Neural cell (in vitro differentiated cells): ENCODE measurements around the gene RPL36. TPM values are rescaled to one million over a fixed set of nuclear protein-coding genes. Genes with fewer than 3 reads are reported as not detected.

Experiments used
- H2AFZ ChIP-seq: fragments of 200-600, 300-800 bp; sonication (generic), shearing (Covaris generic); 2 replicates; pipeline ENCODE4 v1.6.0; 2014; ENCODE audit warnings: low read depth, mild to moderate bottlenecking, antibody characterized with exemption, low read length, moderate library complexity
- H3F3A ChIP-seq: fragments of 200-600 bp; shearing (Covaris generic); 2 replicates; pipeline ENCODE4 v1.6.1; 2016; ENCODE audit warnings: mild to moderate bottlenecking, moderate library complexity, mixed read lengths, antibody characterized with exemption, low read length; ENCODE audit not compliant: insufficient read depth, poor library complexity, severe bottlenecking
- H3K27ac ChIP-seq: fragments of 200-600, 300-800 bp; sonication (generic), shearing (Covaris generic); 2 replicates; pipeline ENCODE4 v1.5.1; 2014; ENCODE audit warnings: mild to moderate bottlenecking, low read length, moderate library complexity
- H3K27me3 ChIP-seq: fragments of 300-800, 200-600 bp; sonication (generic), shearing (Covaris generic); 2 replicates; pipeline ENCODE4 v1.6.0; 2014; ENCODE audit warnings: mild to moderate bottlenecking, low read depth, low read length, moderate library complexity; ENCODE audit not compliant: insufficient read depth
- H3K36me3 ChIP-seq: fragments of 300-800, 200-600 bp; sonication (generic), shearing (Covaris generic); 2 replicates; pipeline ENCODE4 v1.5.1; 2014; ENCODE audit warnings: mild to moderate bottlenecking, antibody characterized with exemption, low read length, moderate library complexity; ENCODE audit not compliant: insufficient read depth
- H3K4me2 ChIP-seq: fragments of 300-800, 200-600 bp; sonication (generic), shearing (Covaris generic); 2 replicates; pipeline ENCODE4 v1.6.0; 2014; ENCODE audit warnings: mild to moderate bottlenecking, low read length
- H3K4me3 ChIP-seq: fragments of 300-800, 200-600 bp; sonication (generic), shearing (Covaris generic); 2 replicates; pipeline ENCODE4 v1.5.1; 2014; ENCODE audit warnings: mild to moderate bottlenecking, low read length, moderate library complexity
- H3K79me2 ChIP-seq: fragments of 200-600 bp; shearing (Covaris generic); replicated peaks from 2 replicates; pipeline ENCODE4 v1.6.0; 2014; ENCODE audit warnings: mild to moderate bottlenecking, low read length, moderate library complexity; ENCODE audit not compliant: insufficient read depth
- H3K9ac ChIP-seq: fragments of 300-800, 200-600 bp; sonication (generic), shearing (Covaris generic); 2 replicates; pipeline ENCODE4 v1.6.1; 2016; ENCODE audit warnings: mild to moderate bottlenecking, low read length, mixed read lengths
- H3K9me2 ChIP-seq: fragments of 200-600 bp; shearing (Covaris generic); 2 replicates; pipeline ENCODE4 v1.6.1; 2016; ENCODE audit warnings: mild to moderate bottlenecking, low read length, mixed read lengths; ENCODE audit not compliant: insufficient read depth
- H3K9me3 ChIP-seq: fragments of 200-600, 300-800 bp; sonication (generic), shearing (Covaris generic); 2 replicates; pipeline ENCODE4 v1.6.1; 2016; ENCODE audit warnings: mild to moderate bottlenecking, mixed run types, low read length, moderate library complexity, mixed read lengths
- H4K20me1 ChIP-seq: fragments of 200-600 bp; shearing (Covaris generic); 2 replicates; pipeline ENCODE4 v1.6.1; 2016; ENCODE audit warnings: mild to moderate bottlenecking, mixed run types; ENCODE audit not compliant: insufficient read depth
- EP300 ChIP-seq: fragments of 450-650 bp; conservative IDR thresholded peaks from 2 replicates; pipeline ENCODE4 v1.6.1; 2014; ENCODE audit warnings: antibody characterized with exemption, mild to moderate bottlenecking, moderate library complexity; ENCODE audit not compliant: poor library complexity, severe bottlenecking
- EZH2 ChIP-seq: fragments of 200-600, 300-800 bp; shearing (Covaris generic), sonication (generic); IDR thresholded peaks from 2 replicates; pipeline ENCODE4 v1.6.1; 2014; ENCODE audit warnings: antibody characterized with exemption, low read length, borderline replicate concordance, mild to moderate bottlenecking; ENCODE audit not compliant: insufficient read depth, poor library complexity, severe bottlenecking
- MXI1 ChIP-seq: fragments of 450-650 bp; conservative IDR thresholded peaks from 2 replicates; pipeline ENCODE4 v1.6.1; 2014; ENCODE audit warnings: antibody characterized with exemption, mild to moderate bottlenecking; ENCODE audit not compliant: poor library complexity, severe bottlenecking
- POLR2AphosphoS5 ChIP-seq: IDR thresholded peaks from 2 replicates; pipeline ENCODE4 v1.6.1; 2012
- RAD21 ChIP-seq: fragments of 450-650 bp; conservative IDR thresholded peaks from 2 replicates; pipeline ENCODE4 v1.6.1; 2014; ENCODE audit warnings: antibody characterized with exemption, mild to moderate bottlenecking, moderate library complexity
- SMC3 ChIP-seq: fragments of 450-650 bp; conservative IDR thresholded peaks from 2 replicates; pipeline ENCODE4 v1.6.1; 2014; ENCODE audit warnings: antibody characterized with exemption, mild to moderate bottlenecking, moderate library complexity; ENCODE audit not compliant: poor library complexity
- TAF1 ChIP-seq: IDR thresholded peaks from 2 replicates; pipeline ENCODE4 v1.6.1; 2012; ENCODE audit warnings: low read depth
- polyA plus RNA-seq: library from polyadenylated mRNA; depleted of rRNA; stranded (reverse); fragments of >200 nt; gene quantifications from 2 replicates; pipeline ENCODE4 v1.2.3, GENCODE V29; 2014
- TF ChIP-seq, protein P1 (sequence below): fragments of 450-650 bp; IDR thresholded peaks from 2 replicates; pipeline ENCODE4 v1.5.1; 2014; ENCODE audit warnings: antibody characterized with exemption, mild to moderate bottlenecking, moderate library complexity; ENCODE audit not compliant: poor library complexity, severe bottlenecking
- TF ChIP-seq, protein P2 (sequence below): IDR thresholded peaks from 2 replicates; pipeline ENCODE4 v1.6.1; 2012; ENCODE audit warnings: borderline replicate concordance

The RPL36 gene
- polyA plus RNA-seq, 1 donor from 2014 or later = 358 TPM

DNA sequence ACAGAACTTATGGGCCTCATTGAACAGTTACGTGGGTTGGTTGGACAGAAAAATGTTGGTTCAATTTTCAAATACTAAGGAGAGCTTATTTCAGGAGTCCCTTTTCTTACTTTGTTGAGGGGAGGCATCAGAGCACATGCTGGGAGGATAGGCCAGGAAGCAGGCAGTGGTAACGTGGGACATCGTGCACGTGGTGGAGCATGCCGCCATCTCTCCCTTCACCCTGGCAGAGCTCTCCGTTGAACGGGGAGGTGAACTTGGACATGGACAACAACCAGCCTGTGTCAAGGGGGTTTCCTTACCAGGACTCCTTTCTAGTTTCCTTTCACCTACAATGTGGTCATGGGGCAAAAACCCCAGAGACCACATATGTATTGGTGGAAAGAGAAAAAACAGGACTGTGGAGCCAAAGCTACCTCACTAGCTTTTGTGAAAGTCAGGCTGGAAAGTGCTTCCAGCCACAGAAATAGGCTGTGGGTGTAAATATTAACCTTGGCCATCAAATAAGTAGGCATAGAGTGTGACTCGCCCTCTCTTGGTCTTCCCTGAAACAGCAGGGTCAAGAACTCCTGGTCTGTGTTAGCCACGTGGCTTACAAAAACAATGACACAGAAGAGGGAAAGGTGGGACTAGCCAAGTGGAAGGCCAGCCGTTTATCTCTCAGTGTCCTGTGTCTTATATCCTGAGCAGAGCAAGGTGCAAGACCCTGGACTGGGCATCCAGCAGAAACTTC is 24.1 kb upstream of the RPL36 start:
- H3K4me3 ChIP-seq = no peak overlapping the region
- H3K36me3 ChIP-seq = peaks cover 10% of the 10 kb centered on the region
- no peak overlapping the region for H3K27ac ChIP-seq
- H2AFZ ChIP-seq = no peak overlapping the region
- no peaks in the 10 kb centered on the region for H3K27me3 ChIP-seq
- no peak overlapping the region for H3K4me2 ChIP-seq
- no peaks in the 10 kb centered on the region for H4K20me1 ChIP-seq
- no peaks in the 10 kb centered on the region for H3K9me2 ChIP-seq
- no peaks in the 10 kb centered on the region for H3F3A ChIP-seq
- H3K9me3 ChIP-seq = no peaks in the 10 kb centered on the region
- no peak for TF ChIP-seq POLR2AphosphoS5
- no peak for TF ChIP-seq EP300
- no peak for TF ChIP-seq MXI1
- H3K79me2 ChIP-seq = no peaks in the 10 kb centered on the region
- H3K9ac ChIP-seq = no peak overlapping the region

DNA sequence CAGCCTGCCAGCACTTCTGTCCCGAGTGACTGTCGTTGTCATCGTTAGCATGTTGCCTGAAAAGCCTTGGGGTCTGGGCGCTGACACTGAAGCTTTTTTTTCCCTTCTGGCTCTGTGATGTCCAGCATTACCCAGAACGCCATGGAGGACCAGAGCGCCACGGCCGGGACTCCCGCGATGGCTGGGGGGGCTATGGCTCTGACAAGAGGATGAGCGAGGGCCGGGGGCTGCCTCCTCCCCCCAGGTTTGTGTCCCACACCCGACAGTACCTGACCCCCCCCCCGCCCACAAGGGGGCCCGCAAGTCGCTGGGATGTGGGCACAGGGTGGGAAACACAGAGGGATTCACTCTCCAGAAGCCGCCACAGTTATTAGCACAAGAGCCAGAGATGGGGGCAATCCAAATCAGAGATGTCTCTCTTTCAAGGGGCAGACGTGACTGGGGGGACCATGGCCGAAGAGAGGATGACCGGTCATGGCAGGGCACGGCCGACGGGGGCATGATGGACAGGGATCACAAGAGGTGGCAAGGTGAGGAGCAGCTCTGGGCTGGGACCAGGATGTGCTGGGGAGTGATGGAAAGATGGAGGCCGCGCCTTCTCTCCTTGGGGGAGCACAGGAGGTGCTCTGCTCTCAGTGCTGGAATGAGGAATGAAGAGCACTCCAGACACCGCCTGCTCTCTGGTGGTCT is 23.0 kb upstream of the RPL36 start:
- no peak for TF ChIP-seq EZH2
- TF ChIP-seq, protein P1, sequence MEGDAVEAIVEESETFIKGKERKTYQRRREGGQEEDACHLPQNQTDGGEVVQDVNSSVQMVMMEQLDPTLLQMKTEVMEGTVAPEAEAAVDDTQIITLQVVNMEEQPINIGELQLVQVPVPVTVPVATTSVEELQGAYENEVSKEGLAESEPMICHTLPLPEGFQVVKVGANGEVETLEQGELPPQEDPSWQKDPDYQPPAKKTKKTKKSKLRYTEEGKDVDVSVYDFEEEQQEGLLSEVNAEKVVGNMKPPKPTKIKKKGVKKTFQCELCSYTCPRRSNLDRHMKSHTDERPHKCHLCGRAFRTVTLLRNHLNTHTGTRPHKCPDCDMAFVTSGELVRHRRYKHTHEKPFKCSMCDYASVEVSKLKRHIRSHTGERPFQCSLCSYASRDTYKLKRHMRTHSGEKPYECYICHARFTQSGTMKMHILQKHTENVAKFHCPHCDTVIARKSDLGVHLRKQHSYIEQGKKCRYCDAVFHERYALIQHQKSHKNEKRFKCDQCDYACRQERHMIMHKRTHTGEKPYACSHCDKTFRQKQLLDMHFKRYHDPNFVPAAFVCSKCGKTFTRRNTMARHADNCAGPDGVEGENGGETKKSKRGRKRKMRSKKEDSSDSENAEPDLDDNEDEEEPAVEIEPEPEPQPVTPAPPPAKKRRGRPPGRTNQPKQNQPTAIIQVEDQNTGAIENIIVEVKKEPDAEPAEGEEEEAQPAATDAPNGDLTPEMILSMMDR = no peak
- no peak for TF ChIP-seq RAD21
- no peak for TF ChIP-seq POLR2AphosphoS5
- TF ChIP-seq EP300 = no peak
- TF ChIP-seq TAF1 = no peak
- TF ChIP-seq SMC3 = no peak
- TF ChIP-seq, protein P2, sequence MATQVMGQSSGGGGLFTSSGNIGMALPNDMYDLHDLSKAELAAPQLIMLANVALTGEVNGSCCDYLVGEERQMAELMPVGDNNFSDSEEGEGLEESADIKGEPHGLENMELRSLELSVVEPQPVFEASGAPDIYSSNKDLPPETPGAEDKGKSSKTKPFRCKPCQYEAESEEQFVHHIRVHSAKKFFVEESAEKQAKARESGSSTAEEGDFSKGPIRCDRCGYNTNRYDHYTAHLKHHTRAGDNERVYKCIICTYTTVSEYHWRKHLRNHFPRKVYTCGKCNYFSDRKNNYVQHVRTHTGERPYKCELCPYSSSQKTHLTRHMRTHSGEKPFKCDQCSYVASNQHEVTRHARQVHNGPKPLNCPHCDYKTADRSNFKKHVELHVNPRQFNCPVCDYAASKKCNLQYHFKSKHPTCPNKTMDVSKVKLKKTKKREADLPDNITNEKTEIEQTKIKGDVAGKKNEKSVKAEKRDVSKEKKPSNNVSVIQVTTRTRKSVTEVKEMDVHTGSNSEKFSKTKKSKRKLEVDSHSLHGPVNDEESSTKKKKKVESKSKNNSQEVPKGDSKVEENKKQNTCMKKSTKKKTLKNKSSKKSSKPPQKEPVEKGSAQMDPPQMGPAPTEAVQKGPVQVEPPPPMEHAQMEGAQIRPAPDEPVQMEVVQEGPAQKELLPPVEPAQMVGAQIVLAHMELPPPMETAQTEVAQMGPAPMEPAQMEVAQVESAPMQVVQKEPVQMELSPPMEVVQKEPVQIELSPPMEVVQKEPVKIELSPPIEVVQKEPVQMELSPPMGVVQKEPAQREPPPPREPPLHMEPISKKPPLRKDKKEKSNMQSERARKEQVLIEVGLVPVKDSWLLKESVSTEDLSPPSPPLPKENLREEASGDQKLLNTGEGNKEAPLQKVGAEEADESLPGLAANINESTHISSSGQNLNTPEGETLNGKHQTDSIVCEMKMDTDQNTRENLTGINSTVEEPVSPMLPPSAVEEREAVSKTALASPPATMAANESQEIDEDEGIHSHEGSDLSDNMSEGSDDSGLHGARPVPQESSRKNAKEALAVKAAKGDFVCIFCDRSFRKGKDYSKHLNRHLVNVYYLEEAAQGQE = no peak
- no peaks in the 10 kb centered on the region for H4K20me1 ChIP-seq
- no peaks in the 10 kb centered on the region for H3F3A ChIP-seq
- H3K27me3 ChIP-seq = no peaks in the 10 kb centered on the region
- no peaks in the 10 kb centered on the region for H3K9me3 ChIP-seq
- no peak overlapping the region for H3K4me2 ChIP-seq
- H3K27ac ChIP-seq = no peak overlapping the region
- no peak overlapping the region for H3K4me3 ChIP-seq
- H3K79me2 ChIP-seq = no peaks in the 10 kb centered on the region
- no peaks in the 10 kb centered on the region for H3K9me2 ChIP-seq
- peaks cover 10% of the 10 kb centered on the region for H3K36me3 ChIP-seq
- H2AFZ ChIP-seq = no peak overlapping the region
- no peak overlapping the region for H3K9ac ChIP-seq
